A673 (cell line): ENCODE measurements around the gene CYTH3. TPM values are rescaled to one million over a fixed set of nuclear protein-coding genes. Genes with fewer than 3 reads are reported as not detected.
A peak's percentile ranks its signal among the peaks of the same experiment; 100 is the strongest.

Experiments
- BruUV-seq: library from RNA; stranded (reverse); fragments of 400-500 nt; replicated peaks from 2 replicates; lab custom pipeline; 2021; lab: Mats Ljungman, UMichigan
- CTCF ChIA-PET: fragments of 300-600 bp; sonication (Branson Sonifier 250); formaldehyde crosslinking; loops from one replicate; lab custom pipeline; 2022; ENCODE audit warnings: antibody characterized with exemption; lab: Charles Lee
- POLR2A ChIA-PET: fragments of 300-600 bp; sonication (Branson Sonifier 250); formaldehyde crosslinking; loops from one replicate; lab custom pipeline; 2022; ENCODE audit warnings: antibody characterized with exemption; ENCODE audit not compliant: low non-redundant PET; lab: Charles Lee
- DNase-seq: peaks from one replicate; pipeline ENCODE4 v3.0.0-alpha.2; 2015; ENCODE audit warnings: low spot score
- H3K27ac ChIP-seq: fragments of 200-600 bp; sonication (generic); 2 replicates; pipeline ENCODE4 v1.5.1; 2016; ENCODE audit warnings: mixed run types, low read depth, mild to moderate bottlenecking, mixed read lengths, antibody characterized with exemption, low read length; ENCODE audit not compliant: poor library complexity, severe bottlenecking
- H3K27me3 ChIP-seq: fragments of 200-600 bp; sonication (generic); replicated peaks from 2 replicates; pipeline ENCODE4 v1.6.1; 2017; ENCODE audit warnings: mixed run types, low read depth, mild to moderate bottlenecking, mixed read lengths, antibody characterized with exemption, low read length; ENCODE audit not compliant: insufficient read depth, poor library complexity
- H3K36me3 ChIP-seq: fragments of 200-600 bp; sonication (generic); 2 replicates; pipeline ENCODE4 v1.6.1; 2016; ENCODE audit warnings: mixed run types, mild to moderate bottlenecking, mixed read lengths, antibody characterized with exemption, low read length; ENCODE audit not compliant: insufficient read depth, poor library complexity, severe bottlenecking
- H3K4me1 ChIP-seq: fragments of 200-600 bp; sonication (generic); 2 replicates; pipeline ENCODE4 v1.6.1; 2017; ENCODE audit warnings: mixed run types, mild to moderate bottlenecking, mixed read lengths, antibody characterized with exemption, low read length; ENCODE audit not compliant: insufficient read depth, poor library complexity, severe bottlenecking
- H3K4me3 ChIP-seq: fragments of 200-600 bp; sonication (generic); 2 replicates; pipeline ENCODE4 v1.5.1; 2016; ENCODE audit warnings: low read depth, mixed run types, mild to moderate bottlenecking, mixed read lengths, low read length; ENCODE audit not compliant: poor library complexity, severe bottlenecking
- H3K9me3 ChIP-seq: fragments of 200-600 bp; sonication (generic); 2 replicates; pipeline ENCODE4 v1.6.1; 2016; ENCODE audit warnings: mixed run types, low read depth, mild to moderate bottlenecking, mixed read lengths, antibody characterized with exemption, low read length; ENCODE audit not compliant: poor library complexity, severe bottlenecking
- CTCF ChIP-seq: fragments of 300-800, 200-600 bp; sonication (generic); conservative IDR thresholded peaks from 2 replicates; pipeline ENCODE4 v1.5.1; 2017; ENCODE audit warnings: low read depth, mild to moderate bottlenecking, antibody characterized with exemption, low read length, moderate library complexity, mixed read lengths
- EZH2 ChIP-seq: fragments of 200-600 bp; sonication (generic); IDR thresholded peaks from 2 replicates; pipeline ENCODE4 v1.6.1; 2017; ENCODE audit warnings: borderline replicate concordance, low read depth, mild to moderate bottlenecking, mixed read lengths, antibody characterized with exemption, low read length; ENCODE audit not compliant: poor library complexity, severe bottlenecking
- intact Hi-C: fragments of 100-400 bp; cut with micrococcal nuclease; formaldehyde crosslinking; loops from one replicate; pipeline ENCODE4 v1.10.0; 2022; ENCODE audit not compliant: unreplicated experiment
- total RNA-seq: library from RNA; stranded (reverse); gene quantifications from 2 replicates; pipeline ENCODE4 v1.2.3, GENCODE V29; 2021

Gene CYTH3
- total RNA-seq, 1 experiment from 2014 or later = 20.2 TPM

DNA sequence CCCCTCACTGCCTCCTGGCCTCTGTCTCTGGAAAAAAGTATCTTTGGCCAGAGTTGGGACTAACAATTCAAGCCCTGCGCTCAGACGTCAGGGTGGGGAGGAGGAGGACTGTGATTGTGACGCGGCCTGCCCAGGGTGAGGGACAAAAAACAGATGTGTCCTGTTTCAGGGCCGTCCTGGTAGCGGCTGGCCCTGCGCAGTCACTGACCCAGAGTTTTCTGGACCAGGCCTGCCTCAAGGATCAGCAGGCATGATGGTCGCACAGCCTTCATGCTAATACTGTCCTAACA is 110.1 kb downstream of the CYTH3 start:
- Histone ChIP-seq H3K27ac (no peak overlapping the region), H3K4me1 (no peaks in the 10 kb centered on the region), H3K27me3 (no peaks in the 10 kb centered on the region), H3K9me3 (no peaks in the 10 kb centered on the region), H3K4me3 (no peak overlapping the region), H3K36me3 (peaks cover 45% of the 10 kb centered on the region)
- ChIA-PET CTCF (no interaction called here), POLR2A (no interaction called here)
- no peak for DNase-seq
- BruUV-seq = no TSS peak
- TF ChIP-seq EZH2 (no peak), CTCF (no peak)
- intact Hi-C loops = loop anchor here (5.0 kb wide), 1 partner anchor 110 kb away; the partner anchor contains the start of gene CYTH3

DNA sequence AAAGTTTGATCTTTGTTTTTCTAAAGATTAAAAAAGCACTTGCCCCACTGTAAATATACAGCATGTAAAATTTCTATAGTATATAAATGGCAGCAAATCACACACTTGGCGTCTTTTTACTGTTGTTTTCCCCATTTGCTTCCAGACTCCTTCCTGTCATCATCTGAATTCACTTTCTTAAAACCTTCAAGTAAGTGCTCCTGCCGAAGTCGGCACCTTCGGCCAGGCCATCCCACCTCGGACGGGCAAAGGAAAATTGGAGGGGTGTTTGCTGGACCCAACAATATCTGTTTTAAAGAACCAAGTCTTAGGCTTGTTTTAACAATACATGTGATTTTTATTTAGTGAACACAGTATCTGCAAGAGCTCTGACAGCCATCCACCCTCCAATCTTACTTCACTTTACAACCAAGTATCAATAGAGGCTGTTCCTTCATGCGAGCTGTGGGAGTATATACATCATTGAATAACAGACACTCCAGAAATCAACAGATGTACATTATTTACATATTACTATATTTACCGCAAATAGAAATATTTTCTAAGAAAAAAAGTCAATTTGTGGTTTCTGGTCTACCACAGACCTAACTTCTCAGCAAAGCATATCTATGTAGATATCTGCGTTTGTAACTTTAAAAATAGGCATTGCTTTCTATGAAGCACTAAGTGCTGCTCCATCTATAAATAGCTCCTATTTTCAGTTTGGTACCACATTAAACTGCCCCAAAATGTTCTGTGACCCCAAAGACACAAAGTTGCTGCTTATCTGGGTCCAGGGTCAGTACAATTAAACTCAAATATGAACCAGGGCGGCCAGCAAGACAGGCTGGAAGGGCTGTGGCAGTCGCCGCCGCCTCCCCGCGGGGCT is 110.7 kb downstream of the CYTH3 start:
- Histone ChIP-seq H3K9me3 (no peaks in the 10 kb centered on the region), H3K36me3 (peaks cover 48% of the 10 kb centered on the region), H3K4me1 (no peaks in the 10 kb centered on the region), H3K27ac (no peak overlapping the region), H3K4me3 (no peak overlapping the region), H3K27me3 (no peaks in the 10 kb centered on the region)
- CTCF ChIA-PET = interaction anchor here (1.9 kb wide), 1 partner anchor 165 kb away, joined by 7 read pairs; no protein-coding TSS in a partner anchor
- POLR2A ChIA-PET = no interaction called here
- intact Hi-C loops = loop anchor here (5.0 kb wide), 1 partner anchor 111 kb away; the partner anchor contains the start of gene CYTH3
- no TSS peak for BruUV-seq
- no peak for DNase-seq
- TF ChIP-seq CTCF (no peak), EZH2 (no peak)

GRCh38 chr7:6160191-6160623 is 112.2 kb downstream of the CYTH3 start:
- intact Hi-C loops = loop anchor here (1.0 to 5.0 kb wide), 2 partner anchors 112 to 163 kb away; partner anchors contain the start of gene CYTH3
- H3K36me3 ChIP-seq = peaks cover 51% of the 10 kb centered on the region
- no peak for TF ChIP-seq EZH2
- peak; percentile 78 for TF ChIP-seq CTCF
- CTCF ChIA-PET = interaction anchor here (0.5 to 1.9 kb wide), 4 partner anchors 78 to 163 kb away, joined by 3 to 12 read pairs (median 5); no protein-coding TSS in a partner anchor
- H3K27ac ChIP-seq = peak overlapping the region; percentile 37
- DNase-seq = peak; percentile 61
- H3K4me3 ChIP-seq = no peak overlapping the region
- POLR2A ChIA-PET = no interaction called here
- H3K9me3 ChIP-seq = no peaks in the 10 kb centered on the region
- BruUV-seq = no TSS peak
- no peaks in the 10 kb centered on the region for H3K4me1 ChIP-seq
- no peaks in the 10 kb centered on the region for H3K27me3 ChIP-seq
